ENCODE measurements around the gene NPB.

Gene NPB

DNA sequence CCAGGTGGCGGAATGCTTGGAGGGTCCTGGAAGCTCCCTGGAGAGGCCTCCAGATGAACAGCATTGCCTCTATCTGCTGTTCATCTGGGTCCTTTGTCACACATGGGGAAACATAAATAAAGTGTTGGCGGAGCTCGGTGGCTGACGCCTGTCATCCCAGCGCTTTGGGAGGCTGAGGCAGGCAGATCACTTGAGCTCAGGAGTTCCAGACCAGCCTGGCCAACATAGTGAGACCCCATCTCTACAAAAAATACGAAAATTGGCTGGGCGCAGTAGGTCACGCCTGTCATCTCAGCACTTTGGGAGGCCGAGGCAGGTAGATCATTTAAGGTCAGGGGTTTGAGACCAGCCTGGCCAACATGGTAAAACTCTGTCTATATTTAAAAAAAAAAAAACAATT, 42.8 kb downstream of the NPB start:
- DNase-seq (ENCODE audit: insufficient read length) (no peak), FAIRE-seq (no peak)
- TF ChIP-seq TAF1 (IDR thresholded peaks at IDR 0.05; ENCODE audit: borderline replicate concordance, low read depth, low read length) (no peak), POLR2A (IDR thresholded peaks at IDR 0.05; ENCODE audit: low read depth, low read length) (no peak)

DNA sequence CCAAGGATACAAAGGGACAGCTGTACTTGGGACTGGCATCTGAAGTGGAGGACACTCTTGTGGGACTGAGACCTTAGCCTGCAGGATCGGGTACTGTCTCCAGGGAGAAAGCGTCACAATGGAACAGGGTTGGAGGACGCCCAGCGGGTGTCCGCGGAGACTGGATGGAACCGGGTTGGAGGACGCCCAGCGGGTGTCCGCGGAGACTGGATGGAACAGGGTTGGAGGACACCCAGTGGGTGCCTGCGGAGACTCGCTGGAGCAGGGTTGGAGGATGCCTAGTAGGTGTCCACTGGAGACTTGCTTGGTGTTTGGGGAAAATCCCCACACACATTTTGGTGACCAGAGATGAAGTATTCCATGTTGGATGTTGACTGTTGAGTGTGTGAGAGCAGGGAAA, 45.2 kb downstream of the NPB start, which contains the start of gene MYADML2:
Gene MYADML2, minus strand, starts transcription at position 45 of the 400 bp plus-strand sequence. CDS start 5,492 bp downstream, outside the sequence.
- no peak for TF ChIP-seq TAF1 (IDR thresholded peaks at IDR 0.05; ENCODE audit: borderline replicate concordance, low read depth, low read length)
- TF ChIP-seq POLR2AphosphoS5 (IDR thresholded peaks at IDR 0.05; ENCODE audit: low read depth, low read length) = no peak
- no peak for TF ChIP-seq POLR2A (IDR thresholded peaks at IDR 0.05; ENCODE audit: low read depth, low read length)
- FAIRE-seq = no peak
- DNase-seq (ENCODE audit: insufficient read length) = no peak

DNA sequence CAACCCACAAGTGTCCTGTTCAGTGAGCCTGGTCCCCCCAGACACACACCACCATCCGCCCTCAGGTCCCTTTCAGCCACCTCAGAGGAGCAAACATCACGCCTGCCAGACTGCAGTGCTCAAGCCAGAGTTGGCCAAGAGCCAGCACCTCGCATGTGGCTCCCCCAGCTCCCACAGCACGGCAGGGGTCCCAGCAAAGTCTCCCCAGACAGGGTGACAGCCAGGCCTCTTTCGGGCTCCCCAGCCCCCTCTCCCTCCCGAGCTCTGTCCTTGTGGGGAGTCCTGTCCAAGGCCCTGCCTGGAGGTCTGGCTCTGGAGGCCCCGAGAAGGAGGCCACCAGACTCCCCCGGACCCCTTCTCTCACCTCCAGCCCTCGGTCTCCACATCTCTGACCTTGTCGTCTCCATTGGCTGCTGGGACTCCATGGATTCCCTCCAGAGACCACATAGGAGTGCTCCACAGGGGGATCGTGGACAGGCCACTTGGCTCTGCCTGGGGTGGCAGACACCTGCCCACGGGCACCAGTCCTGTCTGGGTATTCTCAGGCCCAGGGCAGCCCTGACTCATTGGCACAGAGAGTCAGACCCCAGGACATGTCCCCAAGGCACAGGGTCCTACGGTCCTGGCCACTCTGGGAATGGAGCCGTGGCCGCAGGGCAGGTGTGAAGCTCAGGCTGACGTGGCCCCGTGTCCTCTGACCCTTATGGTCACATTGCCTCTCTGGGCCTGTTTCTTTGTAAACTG, 46.8 kb downstream of the NPB start:
- DNase-seq (ENCODE audit: insufficient read length) (no peak), FAIRE-seq (no peak)
- TF ChIP-seq POLR2AphosphoS5 (IDR thresholded peaks at IDR 0.05; ENCODE audit: low read depth, low read length) = no peak
- no peak for TF ChIP-seq TAF1 (IDR thresholded peaks at IDR 0.05; ENCODE audit: borderline replicate concordance, low read depth, low read length)
- TF ChIP-seq POLR2A (IDR thresholded peaks at IDR 0.05; ENCODE audit: low read depth, low read length) = no peak

DNA sequence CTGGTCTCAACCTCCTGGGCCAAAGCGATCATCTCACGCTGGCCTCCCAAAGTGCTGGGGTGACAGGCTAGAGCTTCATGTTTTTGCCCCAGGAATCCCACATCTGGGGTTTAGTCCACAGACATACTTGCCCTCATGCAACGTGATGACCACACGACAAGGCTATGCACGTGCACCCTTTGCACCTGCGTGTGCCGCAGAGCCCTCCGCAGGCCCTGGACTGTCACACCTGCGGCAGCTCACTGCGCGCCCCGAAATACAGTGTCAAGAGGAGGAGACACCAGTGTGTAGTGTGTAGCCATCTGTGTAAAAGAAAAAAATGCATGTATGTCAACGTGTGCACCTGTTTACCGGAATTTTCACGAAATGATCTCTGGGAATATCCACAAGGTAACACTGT, 48.5 kb downstream of the NPB start:
- DNase-seq (ENCODE audit: insufficient read length) (no peak), FAIRE-seq (no peak)
- no peak for TF ChIP-seq POLR2A (IDR thresholded peaks at IDR 0.05; ENCODE audit: low read depth, low read length)
- no peak for TF ChIP-seq POLR2AphosphoS5 (IDR thresholded peaks at IDR 0.05; ENCODE audit: low read depth, low read length)
- no peak for TF ChIP-seq TAF1 (IDR thresholded peaks at IDR 0.05; ENCODE audit: borderline replicate concordance, low read depth, low read length)

DNA sequence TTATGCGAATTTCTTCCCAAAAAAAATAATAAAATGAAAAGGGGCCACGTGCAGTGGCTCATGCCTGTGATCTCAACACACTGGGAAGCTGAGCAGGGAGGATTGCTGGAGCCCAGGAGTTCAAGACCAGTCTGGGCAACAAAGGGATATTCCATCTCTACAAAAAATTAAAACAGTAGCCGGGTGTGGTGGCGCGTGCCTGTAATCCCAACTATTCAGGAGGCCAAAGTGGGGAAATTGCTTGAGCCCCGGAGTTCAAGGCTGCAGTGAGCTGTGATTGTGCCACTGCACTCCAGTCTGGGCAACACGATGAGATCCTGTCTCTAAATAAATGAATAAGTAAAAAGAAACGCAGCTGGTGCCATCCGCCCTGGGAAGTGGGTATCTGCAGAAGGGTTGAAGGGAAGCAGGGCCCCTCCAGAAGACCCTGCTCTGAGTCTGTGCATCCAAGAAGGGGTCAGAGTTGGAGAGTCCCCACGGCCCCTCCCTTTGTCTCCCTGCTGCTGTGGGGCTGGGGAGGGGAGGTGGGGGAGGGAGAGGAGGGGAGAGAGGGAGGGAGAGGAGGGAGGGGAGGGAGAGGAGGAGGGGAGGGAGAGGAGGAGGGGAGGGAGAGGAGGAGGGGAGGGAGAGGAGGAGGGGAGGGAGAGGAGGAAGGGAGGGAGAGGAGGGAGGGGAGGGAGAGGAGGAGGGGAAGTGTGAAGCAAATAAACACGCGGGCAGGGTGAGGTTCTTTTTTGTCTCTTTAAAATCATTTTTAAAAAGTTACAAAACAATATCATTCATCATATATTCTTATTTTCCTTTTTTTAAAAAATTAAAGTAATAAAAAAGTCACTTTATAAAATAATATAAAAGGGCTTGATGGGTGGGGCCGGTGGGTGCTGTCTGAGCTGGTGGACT, 50.0 kb downstream of the NPB start:
- TF ChIP-seq TAF1 (IDR thresholded peaks at IDR 0.05; ENCODE audit: borderline replicate concordance, low read depth, low read length) (no peak), POLR2AphosphoS5 (IDR thresholded peaks at IDR 0.05; ENCODE audit: low read depth, low read length) (no peak), POLR2A (IDR thresholded peaks at IDR 0.05; ENCODE audit: low read depth, low read length) (no peak)
- FAIRE-seq = no peak
- no peak for DNase-seq (ENCODE audit: insufficient read length)
